Osteoblast (primary cell): ENCODE measurements around the gene SPAG16. TPM values are rescaled to one million over a fixed set of nuclear protein-coding genes. Genes with fewer than 3 reads are reported as not detected.

Experiments used
- DNase-seq: peaks from one replicate; pipeline ENCODE4 v3.0.0; 2011; ENCODE audit warnings: low spot score, mixed read lengths; ENCODE audit not compliant: insufficient read length; ENCODE audit errors: missing footprints
- H2AFZ ChIP-seq: 2 replicates; pipeline ENCODE4 v1.6.0; 2011; ENCODE audit warnings: mild to moderate bottlenecking, low read length
- H3K27ac ChIP-seq: 2 replicates; pipeline ENCODE4 v1.5.1; 2011; ENCODE audit warnings: mild to moderate bottlenecking, low read depth, low read length, moderate library complexity
- H3K27me3 ChIP-seq: 2 replicates; pipeline ENCODE4 v1.6.0; 2012; ENCODE audit warnings: mild to moderate bottlenecking, control low read depth, inconsistent platforms, low read length, moderate library complexity; ENCODE audit not compliant: insufficient read depth
- H3K36me3 ChIP-seq: 2 replicates; pipeline ENCODE4 v1.5.1; 2011; ENCODE audit warnings: mild to moderate bottlenecking, low read length, control low read depth, moderate library complexity; ENCODE audit not compliant: insufficient read depth
- H3K4me1 ChIP-seq: 2 replicates; pipeline ENCODE4 v1.5.1; 2011; ENCODE audit warnings: mild to moderate bottlenecking, low read length, control low read depth, moderate library complexity; ENCODE audit not compliant: insufficient read depth
- H3K4me2 ChIP-seq: 2 replicates; pipeline ENCODE4 v1.6.0; 2011; ENCODE audit warnings: mild to moderate bottlenecking, low read length; ENCODE audit not compliant: insufficient read depth
- H3K4me3 ChIP-seq: fragments of 200-600 bp; sonication (generic); 3 replicates; pipeline ENCODE4 v1.5.1; 2012; ENCODE audit warnings: mild to moderate bottlenecking, low read length, inconsistent platforms; ENCODE audit not compliant: insufficient read depth
- H3K79me2 ChIP-seq: 2 replicates; pipeline ENCODE4 v1.6.0; 2012; ENCODE audit warnings: mild to moderate bottlenecking, low read length, control low read depth, inconsistent platforms; ENCODE audit not compliant: insufficient read depth
- H3K9me3 ChIP-seq: 2 replicates; pipeline ENCODE4 v1.5.1; 2011; ENCODE audit warnings: low read depth, low read length, control low read depth
- H4K20me1 ChIP-seq: 2 replicates; pipeline ENCODE4 v1.6.0; 2012; ENCODE audit warnings: mild to moderate bottlenecking, low read length, control low read depth; ENCODE audit not compliant: insufficient read depth
- CTCF ChIP-seq: IDR thresholded peaks from 2 replicates; pipeline ENCODE4 v1.5.1; 2011; ENCODE audit warnings: mild to moderate bottlenecking, low read depth, low read length, moderate library complexity; ENCODE audit errors: extremely low read depth
- total RNA-seq: library from RNA; depleted of rRNA; stranded (reverse); fragments of >200 nt; gene quantifications from 2 replicates; pipeline ENCODE4 v1.2.3, GENCODE V29; 2012

The SPAG16 gene
- total RNA-seq, 1 donor, result 47.8 TPM

- H3K4me2 ChIP-seq, result no peak overlapping the region
- H3K79me2 ChIP-seq, result no peaks in the 10 kb centered on the region
- H3K27me3 ChIP-seq, result no peaks in the 10 kb centered on the region
- TF ChIP-seq CTCF, result no peak
- no peaks in the 10 kb centered on the region for H3K4me1 ChIP-seq
- no peak for DNase-seq
- H2AFZ ChIP-seq, result no peak overlapping the region
- no peaks in the 10 kb centered on the region for H4K20me1 ChIP-seq
- no peaks in the 10 kb centered on the region for H3K36me3 ChIP-seq
- no peaks in the 10 kb centered on the region for H3K9me3 ChIP-seq
- H3K27ac ChIP-seq, result no peak overlapping the region
- H3K4me3 ChIP-seq, result no peak overlapping the region
These were observed 1092.5 kb downstream of the SPAG16 start for GRCh38 chr2:214376618-214377285.

DNA sequence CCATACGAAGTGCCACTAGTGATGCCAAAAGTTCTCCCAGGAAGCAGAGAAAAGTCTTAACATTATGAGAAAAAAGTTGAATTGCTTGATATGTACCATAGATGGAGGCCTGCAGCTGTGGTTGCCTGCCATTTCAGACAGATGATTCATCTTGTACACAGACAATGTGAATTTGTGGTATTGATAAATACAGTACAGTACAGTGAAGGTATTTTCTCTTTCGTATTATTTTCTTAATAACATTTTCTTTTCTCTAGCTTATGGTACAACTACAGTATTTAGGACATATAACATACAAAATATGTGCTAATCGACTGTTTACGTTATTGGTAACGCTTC, 1093.0 kb downstream of the SPAG16 start:
- no peak for DNase-seq
- H3K4me2 ChIP-seq, result no peak overlapping the region
- no peaks in the 10 kb centered on the region for H3K27me3 ChIP-seq
- H3K79me2 ChIP-seq, result no peaks in the 10 kb centered on the region
- H3K4me3 ChIP-seq, result no peak overlapping the region
- no peaks in the 10 kb centered on the region for H3K9me3 ChIP-seq
- no peak for TF ChIP-seq CTCF
- H2AFZ ChIP-seq, result no peak overlapping the region
- no peaks in the 10 kb centered on the region for H4K20me1 ChIP-seq
- H3K36me3 ChIP-seq, result no peaks in the 10 kb centered on the region
- H3K27ac ChIP-seq, result no peak overlapping the region
- H3K4me1 ChIP-seq, result no peaks in the 10 kb centered on the region

DNA sequence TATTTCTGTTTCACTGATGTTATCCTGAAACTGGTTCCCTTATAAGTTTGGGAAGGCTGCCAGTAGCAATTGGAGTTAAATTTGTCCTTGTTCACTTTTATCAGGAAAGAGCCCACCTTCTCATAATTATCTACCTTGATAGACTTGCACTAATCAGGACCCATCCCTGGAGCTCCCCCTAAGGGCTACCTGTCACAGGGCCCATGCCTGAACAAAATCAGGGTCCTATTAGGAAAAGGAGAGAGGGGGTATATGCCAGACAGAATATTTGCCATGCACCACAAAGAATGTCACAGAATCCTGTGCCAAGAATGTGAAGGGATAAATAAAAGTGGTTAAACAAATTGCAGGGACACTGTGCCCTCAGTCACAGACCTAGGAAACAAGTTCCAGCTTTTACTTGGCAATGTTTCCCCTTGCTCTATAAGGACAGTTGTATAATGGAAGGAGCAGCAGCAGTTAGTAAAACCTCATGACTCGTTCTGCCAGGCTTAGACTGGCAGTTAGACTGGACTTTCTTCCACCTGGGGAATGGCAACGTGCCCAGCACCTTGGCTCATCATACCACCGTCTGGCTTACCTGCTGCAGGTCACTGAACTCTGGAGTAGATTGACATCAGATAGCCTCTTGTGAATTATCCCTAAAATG, 1094.3 kb downstream of the SPAG16 start:
- H3K4me3 ChIP-seq, result no peak overlapping the region
- no peak overlapping the region for H3K27ac ChIP-seq
- no peaks in the 10 kb centered on the region for H3K9me3 ChIP-seq
- H3K4me1 ChIP-seq, result no peaks in the 10 kb centered on the region
- H2AFZ ChIP-seq, result no peak overlapping the region
- H4K20me1 ChIP-seq, result no peaks in the 10 kb centered on the region
- H3K79me2 ChIP-seq, result no peaks in the 10 kb centered on the region
- no peaks in the 10 kb centered on the region for H3K27me3 ChIP-seq
- H3K36me3 ChIP-seq, result no peaks in the 10 kb centered on the region
- H3K4me2 ChIP-seq, result no peak overlapping the region
- DNase-seq, result no peak
- no peak for TF ChIP-seq CTCF

DNA sequence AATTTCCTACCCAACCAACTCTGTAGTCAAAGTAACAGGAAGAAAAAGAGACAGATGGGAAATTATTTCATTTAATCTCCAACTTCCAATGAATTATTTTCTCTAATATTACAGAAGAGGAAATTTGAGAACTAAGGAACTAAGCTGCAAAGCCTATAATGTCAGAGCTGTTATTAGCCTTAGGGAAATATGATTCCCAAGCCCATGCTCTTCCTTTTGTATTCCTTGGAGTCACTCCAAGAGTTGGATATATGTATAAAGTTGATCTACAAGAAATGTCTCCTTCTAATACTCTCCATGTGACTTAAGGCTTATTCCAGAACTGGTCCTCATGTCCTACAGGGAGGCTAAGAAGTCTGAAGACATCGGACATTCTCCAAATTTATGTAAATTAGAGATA, 1095.0 kb downstream of the SPAG16 start:
- Histone ChIP-seq H3K9me3 (no peaks in the 10 kb centered on the region), H2AFZ (no peak overlapping the region), H3K79me2 (no peaks in the 10 kb centered on the region), H3K27ac (no peak overlapping the region), H3K36me3 (no peaks in the 10 kb centered on the region), H3K27me3 (no peaks in the 10 kb centered on the region), H3K4me2 (no peak overlapping the region), H3K4me3 (no peak overlapping the region), H4K20me1 (no peaks in the 10 kb centered on the region), H3K4me1 (no peaks in the 10 kb centered on the region)
- no peak for TF ChIP-seq CTCF
- no peak for DNase-seq
